ENCODE results near the gene RAPSN. TPM values are rescaled to one million over a fixed set of nuclear protein-coding genes. Genes with fewer than 3 reads are reported as not detected.

RAPSN gene
- polyA plus RNA-seq, 1 donor from 2014 or later: not detected

GRCh38 chr11:47387944-47388696 lies 60.8 kb downstream of the RAPSN start:
- no peak overlapping the region for H2AFZ ChIP-seq (ENCODE audit: low read depth, low read length)
- no peaks in the 10 kb centered on the region for H3K9me2 ChIP-seq (ENCODE audit: insufficient read depth, low read length)
- H3K4me3 ChIP-seq (ENCODE audit: low read length): no peak overlapping the region
- no peaks in the 10 kb centered on the region for H3F3A ChIP-seq (ENCODE audit: insufficient read depth, low read length, poor library complexity, severe bottlenecking)
- no peaks in the 10 kb centered on the region for H3K36me3 ChIP-seq (ENCODE audit: insufficient read depth, low read length)
- no peak overlapping the region for H3K9ac ChIP-seq (ENCODE audit: low read length)
- H4K20me1 ChIP-seq (ENCODE audit: insufficient read depth): no peaks in the 10 kb centered on the region
- no peaks in the 10 kb centered on the region for H3K79me2 ChIP-seq (replicated peaks; ENCODE audit: insufficient read depth, low read length)
- no peak overlapping the region for H3K4me2 ChIP-seq (ENCODE audit: low read length)
- H3K27ac ChIP-seq (ENCODE audit: low read length): no peak overlapping the region
- no peaks in the 10 kb centered on the region for H3K9me3 ChIP-seq (ENCODE audit: low read length)
- TF ChIP-seq EZH2 (IDR thresholded peaks at IDR 0.05; ENCODE audit: borderline replicate concordance, insufficient read depth, low read length, poor library complexity, severe bottlenecking) (no peak), POLR2AphosphoS5 (IDR thresholded peaks at IDR 0.05) (no peak), RAD21 (conservative IDR thresholded peaks at IDR 0.05) (no peak), TAF1 (IDR thresholded peaks at IDR 0.05; ENCODE audit: low read depth) (no peak)
- H3K27me3 ChIP-seq (ENCODE audit: insufficient read depth, low read depth, low read length): no peaks in the 10 kb centered on the region

Small RNA genes lying within 50 kb of the gene (small RNA-seq; reads per million reads assigned to genes)
- gene MIR4487: 0 reads per million in 3 experiments

Other genes starting within 250 kb of the RAPSN start
- gene DDB2, start 234.2 kb downstream of the RAPSN start, polyA plus RNA-seq: 9.8 and 13.0 TPM in 2 replicates
- gene ACP2, start 200.3 kb downstream of the RAPSN start, polyA plus RNA-seq: 47.2 and 48.1 TPM in 2 replicates
- 7.7 and 16.5 TPM in 2 replicates for gene NR1H3, start 191.1 kb downstream of the RAPSN start, polyA plus RNA-seq
- gene MADD, start 179.0 kb downstream of the RAPSN start, polyA plus RNA-seq: 46.1 and 66.9 TPM in 2 replicates
- not detected in 2 replicates for gene MYBPC3, start 96.4 kb downstream of the RAPSN start, polyA plus RNA-seq
- gene SPI1, start 70.6 kb downstream of the RAPSN start, polyA plus RNA-seq: not detected in 2 replicates
- 41.6 and 48.0 TPM in 2 replicates for gene SLC39A13, start 40.5 kb downstream of the RAPSN start, polyA plus RNA-seq
- 157 and 172 TPM in 2 replicates for gene PSMC3, start 22.7 kb downstream of the RAPSN start, polyA plus RNA-seq
- gene CELF1, start 104.0 kb upstream of the RAPSN start, polyA plus RNA-seq: 209 and 217 TPM in 2 replicates
- 2.7 and 5.4 TPM in 2 replicates for gene PTPMT1, start 116.5 kb upstream of the RAPSN start, polyA plus RNA-seq
- gene KBTBD4, start 129.8 kb upstream of the RAPSN start, polyA plus RNA-seq: 76.1 and 79.5 TPM in 2 replicates
- 154 and 186 TPM in 2 replicates for gene NDUFS3, start 129.9 kb upstream of the RAPSN start, polyA plus RNA-seq
- gene FAM180B, start 137.5 kb upstream of the RAPSN start, polyA plus RNA-seq: not detected in 2 replicates
- gene C1QTNF4, start 145.3 kb upstream of the RAPSN start, polyA plus RNA-seq: 16.4 and 17.5 TPM in 2 replicates
- gene MTCH2, start 193.4 kb upstream of the RAPSN start, polyA plus RNA-seq: 123 and 159 TPM in 2 replicates

Data from neural cell (in vitro differentiated cells).